ENCODE measurements around the gene RIC3. TPM values are rescaled to one million over a fixed set of nuclear protein-coding genes. Genes with fewer than 3 reads are reported as not detected.
"Not testable (repeated sequence)": the region's sequence is repeated elsewhere in the genome, so short reads cannot be mapped to it uniquely, and the experiment has no call there.

RIC3 gene
- total RNA-seq, 1 experiment from 2014 or later = 5.9 TPM

GRCh38 chr11:8161627-8162304, 7.1 kb downstream of the RIC3 start:
- DNase-seq; H3K27me3 ChIP-seq (ENCODE audit: control insufficient read depth, insufficient read depth, low read length); H3K36me3 ChIP-seq (replicated peaks; ENCODE audit: control insufficient read depth, insufficient read depth, low read length); H3K4me3 ChIP-seq (ENCODE audit: insufficient read depth, low read depth, low read length): not testable (repeated sequence)

- Histone ChIP-seq H3K36me3 (replicated peaks; ENCODE audit: control insufficient read depth, insufficient read depth, low read length) (no peaks in the 10 kb centered on the region), H3K4me3 (ENCODE audit: insufficient read depth, low read depth, low read length) (no peak overlapping the region), H3K27me3 (ENCODE audit: control insufficient read depth, insufficient read depth, low read length) (no peaks in the 10 kb centered on the region)
- DNase-seq = no peak
Observed at GRCh38 chr11:8156877-8157276, 11.9 kb downstream of the RIC3 start.

GRCh38 chr11:8149726-8150125, 19.1 kb downstream of the RIC3 start:
- H3K27me3 ChIP-seq (ENCODE audit: control insufficient read depth, insufficient read depth, low read length) = no peaks in the 10 kb centered on the region

GRCh38 chr11:8138526-8138925, 30.3 kb downstream of the RIC3 start:
- no peak for DNase-seq
- no peaks in the 10 kb centered on the region for H3K27me3 ChIP-seq (ENCODE audit: control insufficient read depth, insufficient read depth, low read length)
- H3K4me3 ChIP-seq (ENCODE audit: insufficient read depth, low read depth, low read length) = no peak overlapping the region
- peaks cover 3% of the 10 kb centered on the region; the same call in 1 of the 2 replicates for H3K36me3 ChIP-seq (replicated peaks; ENCODE audit: control insufficient read depth, insufficient read depth, low read length)

More at GRCh38 chr11:8149726-8150125, 19.1 kb downstream of the RIC3 start:
- Histone ChIP-seq H3K36me3 (replicated peaks; ENCODE audit: control insufficient read depth, insufficient read depth, low read length) (no peaks in the 10 kb centered on the region), H3K4me3 (ENCODE audit: insufficient read depth, low read depth, low read length) (no peak overlapping the region)
- no peak for DNase-seq

- DNase-seq = no peak
- no peak overlapping the region for H3K4me3 ChIP-seq (ENCODE audit: insufficient read depth, low read depth, low read length)
- no peaks in the 10 kb centered on the region for H3K27me3 ChIP-seq (ENCODE audit: control insufficient read depth, insufficient read depth, low read length)
- no peaks in the 10 kb centered on the region for H3K36me3 ChIP-seq (replicated peaks; ENCODE audit: control insufficient read depth, insufficient read depth, low read length)
Observed at GRCh38 chr11:8127447-8127846, 41.4 kb downstream of the RIC3 start.

GRCh38 chr11:8126649-8127289, 42.1 kb downstream of the RIC3 start:
- Histone ChIP-seq H3K27me3 (ENCODE audit: control insufficient read depth, insufficient read depth, low read length) (no peaks in the 10 kb centered on the region), H3K36me3 (replicated peaks; ENCODE audit: control insufficient read depth, insufficient read depth, low read length) (no peaks in the 10 kb centered on the region), H3K4me3 (ENCODE audit: insufficient read depth, low read depth, low read length) (no peak overlapping the region)
- DNase-seq = no peak

GRCh38 chr11:8122173-8122764, 46.6 kb downstream of the RIC3 start:
- no peak for DNase-seq

GRCh38 chr11:8111636-8112035, 57.2 kb downstream of the RIC3 start:
- H3K36me3 ChIP-seq (replicated peaks; ENCODE audit: control insufficient read depth, insufficient read depth, low read length) = peaks cover 7% of the 10 kb centered on the region
- no peak for DNase-seq
- H3K27me3 ChIP-seq (ENCODE audit: control insufficient read depth, insufficient read depth, low read length) = no peaks in the 10 kb centered on the region
- H3K4me3 ChIP-seq (ENCODE audit: insufficient read depth, low read depth, low read length) = no peak overlapping the region

More at GRCh38 chr11:8122173-8122764, 46.6 kb downstream of the RIC3 start:
- no peaks in the 10 kb centered on the region for H3K36me3 ChIP-seq (replicated peaks; ENCODE audit: control insufficient read depth, insufficient read depth, low read length)
- H3K4me3 ChIP-seq (ENCODE audit: insufficient read depth, low read depth, low read length) = no peak overlapping the region
- no peaks in the 10 kb centered on the region for H3K27me3 ChIP-seq (ENCODE audit: control insufficient read depth, insufficient read depth, low read length)

- Histone ChIP-seq H3K27me3 (ENCODE audit: control insufficient read depth, insufficient read depth, low read length) (no peaks in the 10 kb centered on the region), H3K4me3 (ENCODE audit: insufficient read depth, low read depth, low read length) (no peak overlapping the region), H3K36me3 (replicated peaks; ENCODE audit: control insufficient read depth, insufficient read depth, low read length) (peaks cover 9% of the 10 kb centered on the region)
- no peak for DNase-seq
Observed at GRCh38 chr11:8110396-8110795, 58.4 kb downstream of the RIC3 start.

GRCh38 chr11:8109675-8110074, 59.1 kb downstream of the RIC3 start:
- Histone ChIP-seq H3K36me3 (replicated peaks; ENCODE audit: control insufficient read depth, insufficient read depth, low read length) (peaks cover 9% of the 10 kb centered on the region), H3K27me3 (ENCODE audit: control insufficient read depth, insufficient read depth, low read length) (no peaks in the 10 kb centered on the region), H3K4me3 (ENCODE audit: insufficient read depth, low read depth, low read length) (no peak overlapping the region)
- DNase-seq = no peak

GRCh38 chr11:8108421-8108820, 60.4 kb downstream of the RIC3 start:
- DNase-seq = no peak
- H3K27me3 ChIP-seq (ENCODE audit: control insufficient read depth, insufficient read depth, low read length) = no peaks in the 10 kb centered on the region
- peaks cover 11% of the 10 kb centered on the region for H3K36me3 ChIP-seq (replicated peaks; ENCODE audit: control insufficient read depth, insufficient read depth, low read length)
- no peak overlapping the region for H3K4me3 ChIP-seq (ENCODE audit: insufficient read depth, low read depth, low read length)

GRCh38 chr11:8107642-8108041, 61.2 kb downstream of the RIC3 start:
- Histone ChIP-seq H3K36me3 (replicated peaks; ENCODE audit: control insufficient read depth, insufficient read depth, low read length) (peaks cover 13% of the 10 kb centered on the region), H3K27me3 (ENCODE audit: control insufficient read depth, insufficient read depth, low read length) (no peaks in the 10 kb centered on the region), H3K4me3 (ENCODE audit: insufficient read depth, low read depth, low read length) (no peak overlapping the region)
- DNase-seq = no peak

GRCh38 chr11:8106679-8107078, 62.1 kb downstream of the RIC3 start:
- Histone ChIP-seq H3K27me3 (ENCODE audit: control insufficient read depth, insufficient read depth, low read length) (no peaks in the 10 kb centered on the region), H3K4me3 (ENCODE audit: insufficient read depth, low read depth, low read length) (no peak overlapping the region), H3K36me3 (replicated peaks; ENCODE audit: control insufficient read depth, insufficient read depth, low read length) (peaks cover 20% of the 10 kb centered on the region)
- DNase-seq = no peak

GRCh38 chr11:8105666-8106065, 63.2 kb downstream of the RIC3 start:
- no peak for DNase-seq
- Histone ChIP-seq H3K36me3 (replicated peaks; ENCODE audit: control insufficient read depth, insufficient read depth, low read length) (peaks cover 20% of the 10 kb centered on the region), H3K27me3 (ENCODE audit: control insufficient read depth, insufficient read depth, low read length) (no peaks in the 10 kb centered on the region), H3K4me3 (ENCODE audit: insufficient read depth, low read depth, low read length) (no peak overlapping the region)

- Histone ChIP-seq H3K27me3 (ENCODE audit: control insufficient read depth, insufficient read depth, low read length) (no peaks in the 10 kb centered on the region), H3K36me3 (replicated peaks; ENCODE audit: control insufficient read depth, insufficient read depth, low read length) (peaks cover 19% of the 10 kb centered on the region), H3K4me3 (ENCODE audit: insufficient read depth, low read depth, low read length) (no peak overlapping the region)
- no peak for DNase-seq
Observed at GRCh38 chr11:8105133-8105532, 63.7 kb downstream of the RIC3 start.

All from H7 (cell line).